Hematopoietic multipotent progenitor cell treated with erythropoietin and hydrocortisone succinate and interleukin-3 and kit ligand, for 8 days (in vitro differentiated cells): ENCODE results near the gene ZFP42.
"Not testable (repeated sequence)": the region's sequence is repeated elsewhere in the genome, so short reads cannot be mapped to it uniquely, and the experiment has no call there.

Source experiments
- DNase-seq: peaks from one replicate; pipeline ENCODE4 v3.0.0-alpha.2; 2015

The ZFP42 gene

DNA sequence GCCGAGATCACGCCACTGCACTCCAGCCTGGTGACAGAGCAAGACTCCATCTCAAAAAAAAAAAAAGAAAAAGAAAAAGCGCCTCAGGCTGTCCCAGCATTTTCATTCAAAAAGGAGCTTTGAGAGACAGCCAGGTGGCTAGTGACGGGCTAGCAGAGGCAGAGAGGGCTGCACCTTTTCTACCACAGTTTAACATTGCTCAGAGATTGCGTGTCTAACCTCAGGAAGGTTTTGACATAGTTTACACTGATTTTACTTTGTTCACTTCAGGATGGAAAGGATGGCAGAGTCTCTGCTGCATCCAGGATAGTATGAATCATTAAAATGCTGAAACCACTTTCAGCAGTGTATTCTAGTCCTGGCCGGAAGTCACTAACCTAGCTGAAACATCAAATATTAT lies 28.1 kb downstream of the ZFP42 start:
- no peak for DNase-seq

GRCh38 chr4:188025476-188025875 lies 29.9 kb downstream of the ZFP42 start:
- DNase-seq = no peak

DNA sequence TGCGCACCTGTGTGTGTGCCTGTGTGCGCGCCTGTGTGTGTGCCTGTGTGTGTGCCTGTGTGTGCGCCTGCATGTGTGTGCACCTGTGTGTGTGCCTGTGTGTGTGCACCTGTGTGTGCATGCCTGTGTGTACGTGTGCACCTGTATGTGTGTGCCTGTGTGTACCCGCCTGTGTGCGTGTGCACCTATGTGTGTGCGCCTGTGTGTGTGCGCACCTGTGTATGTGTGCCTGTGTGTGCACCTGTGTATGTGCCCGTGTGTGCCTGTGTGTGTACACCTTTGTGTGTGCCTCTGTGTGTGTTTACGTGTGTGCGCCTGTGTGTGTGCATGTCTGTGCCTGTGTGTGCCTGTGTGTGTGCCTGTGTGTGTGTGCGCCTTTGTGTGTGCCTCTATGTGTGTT lies 33.5 kb downstream of the ZFP42 start:
- DNase-seq = no peak

- DNase-seq = no peak
These were observed 34.8 kb downstream of the ZFP42 start for GRCh38 chr4:188030401-188030800.

DNA sequence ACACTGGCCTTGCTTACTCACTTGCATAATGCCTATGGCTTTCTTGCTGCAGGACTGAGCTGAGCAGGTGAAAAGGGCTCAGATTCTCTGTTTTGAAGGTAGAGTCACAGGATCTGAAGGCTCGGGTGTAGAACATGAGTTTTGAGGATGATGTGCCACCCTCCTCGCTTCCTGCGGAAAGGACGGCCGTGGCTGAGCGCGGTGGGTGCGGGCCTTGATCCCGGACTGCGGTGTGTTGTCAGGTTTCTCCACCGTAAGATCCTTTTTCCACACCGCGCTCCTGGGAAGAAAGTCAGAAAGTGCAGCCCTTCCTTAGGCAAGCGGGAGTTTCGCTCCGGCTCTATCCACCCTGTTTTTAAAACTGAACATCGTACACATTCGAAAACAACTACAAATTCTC lies 36.2 kb downstream of the ZFP42 start:
- DNase-seq = no peak

- no peak for DNase-seq
These were observed 36.6 kb downstream of the ZFP42 start for GRCh38 chr4:188032170-188032569.

- DNase-seq = no peak
These were observed 37.0 kb downstream of the ZFP42 start for GRCh38 chr4:188032583-188032982.

- DNase-seq = no peak
These were observed 41.6 kb downstream of the ZFP42 start for GRCh38 chr4:188037003-188037713.

GRCh38 chr4:188041721-188042120 lies 46.1 kb downstream of the ZFP42 start:
- DNase-seq = no peak

DNA sequence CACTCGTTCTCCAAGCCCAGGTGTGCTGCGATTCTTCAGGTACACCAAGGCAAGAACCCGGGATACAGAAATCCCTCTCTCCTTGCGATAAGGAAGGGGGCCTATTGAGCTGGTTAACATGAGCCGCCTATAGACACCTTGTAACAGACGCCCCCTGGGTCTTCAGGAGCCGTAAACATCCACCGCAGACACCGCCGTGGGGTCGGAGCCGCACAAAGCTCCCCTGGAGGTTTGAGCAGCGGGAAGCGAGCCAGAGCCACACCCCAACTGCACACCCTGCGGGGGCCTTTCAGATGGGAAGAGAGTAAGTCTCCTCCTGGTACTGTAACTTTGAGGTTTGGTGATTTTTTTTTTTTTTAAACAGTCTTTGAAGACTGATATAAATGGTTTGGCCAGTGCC lies 46.6 kb downstream of the ZFP42 start:
- no peak for DNase-seq

GRCh38 chr4:188043154-188043553 lies 47.6 kb downstream of the ZFP42 start:
- DNase-seq = no peak

DNA sequence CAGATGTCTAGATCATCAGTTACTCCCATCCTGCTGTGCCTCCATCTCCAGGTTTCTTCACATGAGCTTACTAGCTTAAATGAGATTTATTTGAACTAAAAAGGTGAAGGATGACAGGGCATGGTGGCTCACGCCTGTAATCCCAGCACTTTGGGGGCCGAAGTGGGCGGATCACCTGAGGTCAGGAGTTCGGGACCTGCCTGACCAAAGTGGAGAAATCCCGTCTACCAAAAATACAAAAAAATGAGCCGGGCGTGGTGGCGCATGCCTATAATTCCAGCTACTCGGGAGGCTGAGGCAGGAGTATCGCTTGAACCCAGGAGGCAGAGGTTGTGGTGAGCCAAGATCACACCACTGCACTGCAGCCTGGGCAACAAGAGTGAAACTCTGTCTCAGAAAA lies 49.9 kb downstream of the ZFP42 start:
- DNase-seq = not testable (repeated sequence)

GRCh38 chr4:188046657-188047056 lies 51.1 kb downstream of the ZFP42 start:
- no peak for DNase-seq

DNA sequence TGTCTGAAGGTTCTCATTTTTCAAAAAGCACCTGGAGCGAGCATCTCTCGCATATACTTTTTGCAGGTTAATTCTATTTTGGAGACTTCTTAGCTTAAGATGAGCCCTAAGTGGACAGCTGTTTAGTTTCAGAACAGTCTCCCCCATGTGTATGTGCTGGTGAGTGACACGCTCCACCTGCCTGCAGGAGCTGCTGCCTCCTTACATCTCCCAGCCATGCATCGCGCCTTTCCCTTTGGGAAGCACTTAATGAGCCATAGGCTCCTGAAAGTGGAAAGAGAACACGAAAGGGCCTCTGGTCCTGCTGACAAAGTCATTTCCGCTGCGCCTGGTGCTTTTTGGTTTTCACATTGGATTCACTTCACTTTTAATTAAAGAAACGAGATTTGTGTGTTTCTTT lies 57.7 kb downstream of the ZFP42 start:
- no peak for DNase-seq
